OCI-M2 (cell line): ENCODE data around the gene LMX1A.

Source experiments
- DNase-seq: peaks from one replicate; lab custom pipeline; 2025; ENCODE audit not compliant: unreplicated experiment; lab: John Stamatoyannopoulos, UW

The LMX1A gene

GRCh38 chr1:165355977-165356811, at the start of gene LMX1A:
LMX1A (minus strand) TSS chr1:165356715; CDS start chr1:165355559, 1,156 bp downstream.
- no peak for DNase-seq

DNA sequence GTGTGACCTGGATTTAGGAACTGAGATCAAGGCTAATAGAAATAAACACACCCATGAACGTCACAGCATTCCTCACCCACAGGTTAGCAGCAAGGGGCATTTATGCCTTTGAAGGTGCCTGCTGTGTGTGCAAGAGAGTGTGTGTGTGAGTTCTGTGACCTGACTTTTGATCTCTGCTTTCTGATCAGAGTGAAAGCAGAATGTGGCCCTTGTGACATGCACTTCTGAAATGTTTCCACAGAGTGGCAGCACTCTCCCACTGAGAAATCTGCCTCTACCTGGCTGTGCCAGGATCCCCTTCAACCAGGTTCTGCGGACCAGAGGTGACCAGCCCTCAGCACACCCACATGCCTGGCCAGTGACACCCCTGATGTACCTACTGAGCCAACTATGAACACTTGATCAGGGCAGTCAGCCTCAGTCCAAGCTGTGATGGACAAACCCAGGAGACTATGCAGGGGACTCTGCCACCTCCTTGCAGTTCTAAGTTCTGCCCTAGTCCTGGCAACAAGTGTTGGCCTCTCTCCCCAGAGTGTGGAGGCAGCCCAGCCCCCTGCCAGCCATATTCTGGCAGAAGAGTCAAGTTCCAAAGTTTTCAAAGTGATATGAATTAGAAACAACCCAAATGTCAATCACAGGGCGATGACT, 47.4 kb upstream of the LMX1A start:
- DNase-seq, result no peak

GRCh38 chr1:165402517-165403111, 46.1 kb upstream of the LMX1A start:
- no peak for DNase-seq

GRCh38 chr1:165397944-165398343, 41.4 kb upstream of the LMX1A start:
- no peak for DNase-seq

DNA sequence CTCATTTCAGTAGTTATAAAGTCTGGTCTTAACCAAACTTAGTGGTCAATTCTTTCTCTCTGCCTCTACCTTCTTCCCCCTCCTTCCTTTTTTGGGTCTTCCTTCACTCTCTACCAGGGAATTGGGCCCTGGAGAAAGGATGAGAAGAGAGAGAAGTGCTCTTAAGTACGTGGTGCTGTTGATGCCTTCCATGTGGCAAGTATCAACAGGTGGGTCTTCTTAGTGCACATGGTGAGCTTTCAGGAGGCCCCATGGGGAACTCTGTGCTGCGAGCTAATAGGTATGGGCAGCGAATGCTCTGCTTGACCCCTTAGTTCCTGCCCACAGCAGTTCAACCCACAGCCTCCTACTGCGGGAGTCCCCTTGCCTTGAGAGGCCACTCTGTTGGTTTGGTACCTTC, 39.4 kb upstream of the LMX1A start:
- no peak for DNase-seq

DNA sequence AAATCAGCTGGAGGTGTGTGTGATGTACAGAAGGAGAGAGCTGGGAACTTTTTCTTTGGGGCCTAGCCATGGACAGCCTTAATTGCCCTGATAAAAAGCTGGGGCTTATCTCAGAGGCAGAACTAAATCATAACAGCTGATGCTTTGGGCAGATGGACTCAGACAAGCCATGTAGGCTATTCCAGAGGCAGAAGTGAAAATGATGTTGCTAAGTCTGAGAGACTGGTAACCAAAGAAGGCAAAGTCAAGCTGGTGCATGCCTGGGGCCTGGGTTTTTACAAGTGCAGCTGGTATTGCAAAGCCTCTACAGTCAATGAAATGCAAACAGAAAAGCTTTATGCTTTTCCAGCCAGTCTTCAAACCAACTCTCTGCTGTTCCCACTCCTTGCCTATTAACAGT, 39.0 kb upstream of the LMX1A start:
- DNase-seq, result no peak

GRCh38 chr1:165392634-165393571, 36.4 kb upstream of the LMX1A start:
- no peak for DNase-seq

DNA sequence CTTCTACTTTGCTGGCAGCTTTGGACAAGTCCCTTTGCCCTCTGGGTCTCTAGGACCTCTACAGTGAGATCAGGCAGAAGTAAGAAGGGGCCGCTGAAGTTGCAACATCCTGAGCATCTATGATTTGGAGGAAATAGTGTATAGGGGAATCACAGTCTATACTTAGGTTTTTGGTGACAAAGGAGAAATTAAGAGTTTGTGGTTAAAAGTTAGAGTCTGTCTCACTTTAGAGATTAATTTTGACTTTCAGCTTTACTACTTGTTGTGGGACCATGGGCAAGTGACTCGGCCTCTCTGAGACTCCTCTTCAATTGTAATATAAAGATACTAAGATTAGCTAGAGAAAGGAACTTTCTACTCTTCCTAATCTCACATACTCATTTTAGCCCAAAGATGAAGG, 33.1 kb upstream of the LMX1A start:
- DNase-seq, result no peak

- no peak for DNase-seq
Observed at GRCh38 chr1:165387961-165388360, 31.4 kb upstream of the LMX1A start.

- DNase-seq, result no peak
Observed at GRCh38 chr1:165387505-165387904, 31.0 kb upstream of the LMX1A start.

GRCh38 chr1:165383599-165384405, 27.3 kb upstream of the LMX1A start:
- no peak for DNase-seq

GRCh38 chr1:165383067-165383466, 26.6 kb upstream of the LMX1A start:
- no peak for DNase-seq

GRCh38 chr1:165381745-165382505, 25.4 kb upstream of the LMX1A start:
- no peak for DNase-seq

DNA sequence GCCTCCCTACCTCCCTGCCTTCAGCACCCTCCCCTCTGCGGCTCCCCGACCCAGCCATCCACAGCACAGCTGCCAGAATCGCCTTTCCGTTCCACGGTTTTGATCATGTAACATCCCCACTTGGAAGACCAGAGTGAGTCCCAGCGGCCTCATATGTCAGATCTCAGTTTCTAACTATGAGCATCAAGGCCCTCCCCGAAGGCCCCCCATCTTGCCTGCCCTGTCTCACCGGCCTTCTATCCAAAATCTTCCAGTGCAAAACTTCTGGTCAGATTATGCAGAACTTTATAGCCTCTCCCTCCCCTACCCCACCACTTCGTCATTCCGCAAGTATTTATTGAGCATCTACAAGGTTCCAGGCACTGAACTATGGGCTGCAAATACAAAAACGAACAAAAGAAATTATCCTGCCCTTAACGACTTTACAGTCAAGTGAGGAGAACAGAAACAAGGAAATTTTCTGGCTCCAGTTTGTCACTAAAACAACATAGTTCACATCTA, 20.3 kb upstream of the LMX1A start:
- no peak for DNase-seq

GRCh38 chr1:165376041-165376810, 19.7 kb upstream of the LMX1A start:
- no peak for DNase-seq

GRCh38 chr1:165375623-165376022, 19.1 kb upstream of the LMX1A start:
- no peak for DNase-seq

DNA sequence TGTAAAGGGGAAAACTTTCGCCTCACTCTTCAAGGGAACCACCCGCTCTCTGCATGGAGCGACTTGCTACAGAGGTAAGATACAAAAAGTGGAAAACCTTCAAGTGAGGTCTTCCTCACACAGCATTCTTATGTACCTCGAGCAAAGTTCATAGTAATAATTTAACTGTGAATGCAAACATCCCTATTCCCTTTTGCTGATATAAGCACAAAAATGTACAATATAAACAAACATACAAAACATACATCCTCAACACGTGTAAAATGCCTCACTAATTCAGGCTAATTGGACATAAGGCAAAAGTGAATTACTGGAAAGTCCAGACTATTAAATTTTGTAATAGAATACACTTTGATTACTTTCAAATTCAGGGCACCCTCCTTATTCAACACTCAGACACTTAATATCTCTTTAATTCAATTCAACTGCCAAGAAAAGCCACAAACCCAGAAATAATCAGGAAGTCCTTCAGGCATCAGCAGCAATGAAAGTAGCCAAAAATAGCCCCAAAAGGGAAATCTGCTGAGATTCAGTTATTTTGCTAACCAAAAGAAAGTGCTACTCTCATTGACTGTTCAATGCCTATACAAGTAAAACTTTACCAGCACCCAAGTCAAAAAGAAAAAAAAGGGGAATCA, 15.2 kb upstream of the LMX1A start:
- no peak for DNase-seq

DNA sequence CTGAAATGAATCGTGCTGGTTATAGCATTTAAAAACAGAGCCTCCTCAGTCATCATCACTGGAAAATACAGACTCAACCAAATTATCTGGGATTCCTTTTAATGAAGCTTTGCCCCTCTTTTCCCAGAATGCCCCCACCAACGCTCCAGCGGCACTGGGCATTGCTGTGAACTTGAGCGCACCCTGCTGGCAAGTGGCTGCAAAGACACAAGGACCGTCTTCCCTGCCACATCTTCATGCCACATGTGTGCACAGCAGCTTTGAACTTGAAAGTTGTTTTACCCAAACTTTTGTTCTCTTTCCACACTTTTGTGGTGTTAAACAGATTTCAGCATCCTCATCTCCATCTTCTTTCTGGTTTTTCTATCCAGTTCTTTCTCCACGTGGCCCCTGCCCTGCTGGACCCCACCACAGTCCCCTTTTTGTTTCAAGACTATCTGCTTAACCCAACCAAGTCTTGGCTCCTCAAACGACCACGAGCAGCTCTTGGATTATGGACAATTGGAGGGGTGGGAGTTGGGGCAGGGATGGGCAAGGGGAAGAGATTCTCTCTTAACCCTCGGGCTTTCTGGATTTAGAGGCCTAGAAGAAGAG, 12.8 kb upstream of the LMX1A start:
- DNase-seq, result no peak
